Measurements from ENCODE around the gene C7orf25. TPM values are rescaled to one million over a fixed set of nuclear protein-coding genes. Genes with fewer than 3 reads are reported as not detected.

Gene C7orf25
- total RNA-seq, 1 donor: 2.7 TPM

DNA sequence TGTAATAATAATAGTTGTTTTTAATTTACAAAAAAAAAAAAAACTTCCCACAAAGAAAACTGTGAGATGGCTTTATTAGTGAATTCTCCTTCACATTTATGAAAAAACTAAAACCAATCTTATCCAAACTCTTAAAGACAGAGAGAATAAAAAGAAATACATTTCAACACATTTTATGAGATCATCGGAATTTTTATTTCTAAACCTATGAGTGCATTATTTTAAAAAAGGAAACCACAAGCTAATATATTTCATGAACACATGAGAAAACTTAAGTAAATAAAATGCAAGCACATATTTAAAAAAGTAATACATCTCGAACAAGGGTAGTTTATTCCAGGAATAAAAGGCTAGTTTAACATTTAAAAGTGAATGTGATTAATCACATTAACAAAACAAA is 31.5 kb downstream of the C7orf25 start:
- no peak for DNase-seq (ENCODE audit: low read depth in 2 of 3, low spot score in 2 of 3)

GRCh38 chr7:42878303-42878702 is 33.6 kb downstream of the C7orf25 start:
- no peak for DNase-seq (ENCODE audit: low read depth in 2 of 3, low spot score in 2 of 3)

DNA sequence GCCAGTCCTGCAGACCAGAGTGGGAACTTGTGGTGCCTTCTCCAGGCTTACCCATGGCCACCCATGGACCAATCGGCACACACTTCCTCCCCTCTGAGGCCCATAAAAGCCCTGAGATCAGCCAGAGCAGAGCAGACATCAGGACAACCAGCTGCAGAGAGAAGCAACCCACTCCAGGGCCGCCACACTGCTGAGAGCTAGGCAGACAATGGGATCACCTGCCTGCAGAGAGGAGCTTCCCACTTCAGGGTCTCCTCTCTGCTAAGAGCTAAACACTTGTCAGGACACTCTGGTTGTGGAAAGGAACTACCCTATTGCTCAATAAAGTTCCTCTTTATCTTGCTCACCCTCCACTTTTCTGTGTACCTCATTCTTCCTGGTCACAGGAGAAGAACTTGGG is 34.0 kb downstream of the C7orf25 start:
- DNase-seq (ENCODE audit: low read depth in 2 of 3, low spot score in 2 of 3): no peak

GRCh38 chr7:42876182-42877068 is 35.4 kb downstream of the C7orf25 start:
- DNase-seq (ENCODE audit: low read depth in 2 of 3, low spot score in 2 of 3): peak in 2 of 3 donors; percentile 53 to 75

DNA sequence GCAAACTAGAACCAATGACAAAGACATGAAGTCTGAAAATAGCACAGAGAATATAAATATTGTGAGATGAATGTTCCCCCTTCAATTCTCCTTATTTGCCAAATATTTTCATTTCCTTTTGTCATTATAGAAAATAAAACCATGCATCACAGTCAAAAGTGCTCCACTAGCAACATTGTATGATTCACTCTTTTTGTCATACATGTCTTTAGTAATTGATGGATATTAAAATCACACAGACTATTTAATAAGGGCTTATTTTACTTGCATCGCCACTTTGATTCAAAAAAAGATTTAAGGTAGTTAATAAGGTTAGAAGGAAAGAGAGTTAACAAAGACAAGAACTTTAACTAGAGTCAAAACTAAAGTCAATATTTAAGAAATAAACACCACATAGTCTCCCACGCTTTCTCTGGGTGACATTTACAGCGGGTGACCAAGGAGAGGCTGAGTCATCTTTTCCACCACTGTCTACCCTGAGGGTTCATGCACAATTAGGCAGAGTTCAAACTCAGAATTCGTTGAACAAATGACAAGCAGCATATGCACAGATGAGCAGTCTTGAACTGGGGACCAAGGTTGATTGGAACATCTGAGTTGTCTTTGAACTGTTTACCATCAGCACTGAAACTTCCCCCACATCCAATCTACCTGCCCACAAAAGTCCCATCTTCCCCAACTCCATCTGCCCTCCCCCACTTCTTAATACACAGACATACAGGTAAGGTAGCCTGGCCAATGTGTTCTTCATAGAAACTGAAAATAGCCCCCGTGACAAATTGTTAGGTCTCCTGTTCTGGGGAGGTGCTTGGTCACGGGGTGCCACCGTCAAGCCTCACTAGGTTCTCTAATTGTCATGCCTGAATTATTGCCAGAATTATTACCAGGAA is 42.5 kb downstream of the C7orf25 start:
- no peak for DNase-seq (ENCODE audit: low read depth in 2 of 3, low spot score in 2 of 3)

- DNase-seq (ENCODE audit: low read depth in 2 of 3, low spot score in 2 of 3): no peak
These were observed 43.4 kb downstream of the C7orf25 start for GRCh38 chr7:42868480-42868879.

Other genes starting within 250 kb of the C7orf25 start
- gene PSMA2, start 20.1 kb upstream of the C7orf25 start, total RNA-seq: 26.4 TPM
- gene MRPL32, start 20.3 kb upstream of the C7orf25 start, total RNA-seq: 15.6 TPM
- not detected for gene HECW1, start 200.6 kb upstream of the C7orf25 start, total RNA-seq